Activated CD4-positive, alpha-beta T cell treated with anti-CD3 and anti-CD28 coated beads, Interleukin-2, amount 10 ng/mL, durations not matched to agents 24 days and 14 days (primary cell): ENCODE results near the gene COL18A1. TPM values are rescaled to one million over a fixed set of nuclear protein-coding genes. Genes with fewer than 3 reads are reported as not detected.

Source experiments
- DNase-seq: peaks from one replicate; pipeline ENCODE4 v3.0.0; 2022
- H3K27ac Mint-ChIP-seq: one replicate; pipeline ENCODE4 v1.8.0; 2022; ENCODE audit warnings: mild to moderate bottlenecking, mixed read lengths
- H3K27me3 Mint-ChIP-seq: one replicate; pipeline ENCODE4 v1.8.0; 2022; ENCODE audit warnings: mixed read lengths
- H3K36me3 Mint-ChIP-seq: one replicate; pipeline ENCODE4 v1.8.0; 2022; ENCODE audit warnings: low read depth, mild to moderate bottlenecking, mixed read lengths
- H3K4me1 Mint-ChIP-seq: one replicate; pipeline ENCODE4 v1.8.0; 2021; ENCODE audit warnings: mixed read lengths
- H3K4me3 Mint-ChIP-seq: one replicate; pipeline ENCODE4 v1.8.0; 2022; ENCODE audit warnings: mild to moderate bottlenecking, moderate library complexity, mixed read lengths
- H3K9me3 Mint-ChIP-seq: one replicate; pipeline ENCODE4 v1.8.0; 2021; ENCODE audit warnings: mixed read lengths
- intact Hi-C: fragments of 100-400 bp; cut with micrococcal nuclease; formaldehyde crosslinking; loops from one replicate; pipeline ENCODE4 v1.15.1; 2023
- total RNA-seq: library from RNA; stranded (reverse); gene quantifications from 2 replicates; pipeline ENCODE4 v1.2.3, GENCODE V29; 2022

COL18A1 gene
- total RNA-seq, 1 donor from 2014 or later, result 3.2 TPM

DNA sequence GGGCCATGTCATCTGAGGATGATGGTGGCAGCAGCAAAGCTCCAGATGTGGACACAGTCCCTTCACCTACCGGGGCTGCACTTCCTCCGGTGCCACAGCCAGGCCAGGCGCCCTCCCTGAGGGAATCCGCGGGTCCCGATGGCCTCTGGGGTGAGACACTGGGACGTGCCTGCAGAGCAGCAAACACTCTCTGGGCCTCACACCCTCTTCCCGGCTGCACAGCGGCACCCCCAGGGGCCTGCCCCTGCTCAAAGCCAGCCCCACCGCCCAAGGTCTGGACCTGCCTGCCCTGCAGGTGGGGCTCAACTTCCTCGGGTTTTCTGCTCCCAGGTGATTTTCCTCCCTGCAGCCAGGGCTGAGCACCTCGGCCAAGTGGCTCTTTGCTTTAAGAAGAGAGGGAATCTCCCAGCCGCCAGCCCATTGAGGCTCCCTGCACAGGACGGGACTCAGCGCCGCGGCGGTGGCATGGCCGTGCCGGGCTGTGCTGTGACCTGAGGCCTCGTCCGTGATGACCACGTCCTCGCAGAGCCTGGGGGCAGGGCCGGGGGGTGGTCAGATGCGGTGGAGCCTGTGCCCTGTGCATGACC is 21.3 kb upstream of the COL18A1 start:
- H3K4me1 Mint-ChIP-seq, result no peaks in the 10 kb centered on the region
- no peak overlapping the region for H3K4me3 Mint-ChIP-seq
- no peaks in the 10 kb centered on the region for H3K36me3 Mint-ChIP-seq
- intact Hi-C loops, result no loop called here
- DNase-seq, result no peak
- H3K27me3 Mint-ChIP-seq, result peaks cover 9% of the 10 kb centered on the region
- H3K9me3 Mint-ChIP-seq, result no peaks in the 10 kb centered on the region
- no peak overlapping the region for H3K27ac Mint-ChIP-seq

DNA sequence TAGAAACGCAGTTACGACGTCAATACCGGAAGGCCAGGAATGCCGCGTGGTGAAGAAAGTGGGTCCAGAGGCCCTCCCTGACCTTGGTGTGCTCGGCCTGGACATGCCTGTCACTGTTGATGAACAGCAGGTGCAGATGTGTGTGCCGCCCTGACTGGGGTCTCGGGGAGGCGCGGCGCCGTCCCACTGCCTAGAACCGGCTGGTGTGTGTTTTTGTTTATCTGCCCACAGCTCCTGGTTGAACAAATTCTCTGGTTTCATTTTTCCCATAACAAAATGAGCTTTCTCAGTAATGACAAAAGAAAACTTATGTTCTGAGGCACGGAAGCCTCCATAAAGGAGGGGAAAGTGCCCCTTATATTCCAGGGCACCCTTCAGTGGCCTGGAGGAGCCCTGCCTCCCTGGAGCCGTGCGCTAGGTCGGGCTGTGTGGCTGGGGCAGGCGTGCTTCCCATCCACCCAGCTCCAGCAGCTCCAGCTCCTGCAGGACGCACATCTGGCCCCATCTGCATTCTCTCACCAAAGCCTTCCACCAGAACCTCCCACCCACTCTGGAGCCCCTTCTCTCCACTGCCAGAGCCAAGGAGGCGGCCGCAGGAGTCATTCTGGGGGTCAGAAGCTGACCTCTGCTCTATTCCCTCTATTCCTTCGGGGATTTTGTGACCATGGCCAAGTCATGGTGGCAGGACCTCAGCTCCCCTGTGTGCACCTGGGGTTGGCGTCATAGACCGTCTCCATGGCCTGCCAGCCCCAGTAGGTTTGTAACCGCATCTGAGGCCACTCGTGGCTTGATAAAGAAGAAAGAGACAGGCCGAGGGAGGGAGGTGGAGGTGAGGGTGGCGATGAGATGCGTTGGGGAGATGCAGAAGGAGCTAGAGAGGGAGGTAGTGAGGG is 20.1 kb upstream of the COL18A1 start:
- intact Hi-C loops, result no loop called here
- Mint-ChIP-seq H3K27ac (no peak overlapping the region), H3K36me3 (no peaks in the 10 kb centered on the region), H3K27me3 (peaks cover 3% of the 10 kb centered on the region), H3K9me3 (no peaks in the 10 kb centered on the region), H3K4me1 (no peaks in the 10 kb centered on the region), H3K4me3 (no peak overlapping the region)
- no peak for DNase-seq

DNA sequence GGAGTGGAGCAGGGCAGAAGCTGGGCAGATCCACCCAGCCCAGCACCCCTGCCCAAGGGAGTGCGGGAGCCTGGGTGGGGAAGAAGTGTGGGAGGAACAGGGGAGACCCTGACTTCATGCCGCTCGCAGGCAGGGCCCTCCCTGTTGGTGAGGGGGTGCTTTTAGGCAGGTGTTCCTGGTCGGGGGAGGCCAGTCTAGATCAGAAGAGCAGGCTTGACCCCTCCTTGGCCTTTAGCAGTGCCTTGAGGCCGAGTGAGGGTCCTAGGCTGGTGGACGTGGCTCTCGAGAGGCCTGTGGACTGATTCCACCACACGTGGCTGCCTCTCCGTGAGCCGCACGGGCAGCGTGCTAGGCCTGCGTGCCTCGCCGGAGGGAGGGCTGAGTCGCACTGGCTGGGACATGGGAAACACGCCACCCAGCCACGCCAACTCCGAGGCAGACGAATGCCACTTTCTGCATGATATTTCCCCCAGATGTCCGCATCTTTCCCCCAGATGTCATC is 19.4 kb upstream of the COL18A1 start:
- no peaks in the 10 kb centered on the region for H3K9me3 Mint-ChIP-seq
- no peak overlapping the region for H3K4me3 Mint-ChIP-seq
- intact Hi-C loops, result no loop called here
- DNase-seq, result no peak
- no peaks in the 10 kb centered on the region for H3K36me3 Mint-ChIP-seq
- peaks cover 3% of the 10 kb centered on the region for H3K27me3 Mint-ChIP-seq
- H3K4me1 Mint-ChIP-seq, result no peaks in the 10 kb centered on the region
- H3K27ac Mint-ChIP-seq, result no peak overlapping the region

DNA sequence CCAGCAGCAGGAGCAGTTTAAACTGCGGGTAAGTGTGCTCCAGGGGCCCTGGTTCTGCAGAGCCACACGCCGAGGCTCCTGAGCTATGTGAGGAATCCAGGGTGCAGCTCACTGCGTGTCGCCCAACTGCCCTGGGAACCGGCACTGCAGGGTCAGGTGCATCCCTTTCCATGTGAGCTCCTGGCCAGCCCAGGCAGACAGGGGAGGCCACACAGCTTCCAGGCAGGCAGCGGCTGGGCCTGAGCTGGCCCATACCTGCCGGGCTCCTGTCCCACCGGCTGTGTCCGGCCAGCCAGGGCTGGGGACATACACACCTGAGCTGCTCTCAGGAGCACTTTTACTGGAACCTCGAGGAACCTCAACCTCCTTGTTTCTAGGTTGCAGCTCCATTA is 18.6 kb upstream of the COL18A1 start:
- Mint-ChIP-seq H3K4me3 (no peak overlapping the region), H3K36me3 (no peaks in the 10 kb centered on the region), H3K4me1 (no peaks in the 10 kb centered on the region), H3K9me3 (no peaks in the 10 kb centered on the region), H3K27ac (no peak overlapping the region), H3K27me3 (peaks cover 3% of the 10 kb centered on the region)
- no peak for DNase-seq
- intact Hi-C loops, result no loop called here

DNA sequence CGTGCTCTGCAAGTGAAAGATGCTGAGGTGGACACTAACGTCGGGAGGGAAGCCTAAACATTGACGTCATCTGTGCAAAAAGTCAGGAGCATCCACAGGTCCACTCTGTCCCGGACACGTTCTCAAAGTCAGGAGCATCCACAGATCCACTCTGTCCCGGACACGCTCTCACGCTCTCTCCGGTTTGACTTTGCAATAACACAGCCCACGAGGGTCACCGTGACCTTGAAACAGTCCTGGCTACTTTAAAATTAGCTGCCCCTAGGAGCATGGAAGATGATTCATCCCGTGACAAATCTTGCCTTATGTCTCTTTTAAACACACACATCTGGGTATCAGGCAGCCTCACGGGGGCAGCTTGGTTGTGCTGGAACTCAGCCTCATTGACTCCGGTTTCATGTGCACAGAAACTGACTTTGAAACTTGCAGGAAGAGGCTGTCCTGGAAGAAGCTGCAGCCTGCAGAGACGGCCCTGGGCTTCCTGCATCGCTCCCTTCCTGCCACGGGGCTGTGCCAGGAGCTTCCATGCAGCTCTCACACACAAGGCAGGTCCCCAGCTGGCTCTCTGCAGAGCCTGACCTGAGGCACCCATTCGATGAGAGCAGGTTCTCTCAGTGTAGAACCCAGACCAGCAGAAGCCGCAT is 18.1 kb upstream of the COL18A1 start:
- no peaks in the 10 kb centered on the region for H3K36me3 Mint-ChIP-seq
- intact Hi-C loops, result no loop called here
- H3K4me3 Mint-ChIP-seq, result no peak overlapping the region
- H3K27ac Mint-ChIP-seq, result no peak overlapping the region
- DNase-seq, result no peak
- peaks cover 3% of the 10 kb centered on the region for H3K27me3 Mint-ChIP-seq
- H3K4me1 Mint-ChIP-seq, result no peaks in the 10 kb centered on the region
- H3K9me3 Mint-ChIP-seq, result no peaks in the 10 kb centered on the region

DNA sequence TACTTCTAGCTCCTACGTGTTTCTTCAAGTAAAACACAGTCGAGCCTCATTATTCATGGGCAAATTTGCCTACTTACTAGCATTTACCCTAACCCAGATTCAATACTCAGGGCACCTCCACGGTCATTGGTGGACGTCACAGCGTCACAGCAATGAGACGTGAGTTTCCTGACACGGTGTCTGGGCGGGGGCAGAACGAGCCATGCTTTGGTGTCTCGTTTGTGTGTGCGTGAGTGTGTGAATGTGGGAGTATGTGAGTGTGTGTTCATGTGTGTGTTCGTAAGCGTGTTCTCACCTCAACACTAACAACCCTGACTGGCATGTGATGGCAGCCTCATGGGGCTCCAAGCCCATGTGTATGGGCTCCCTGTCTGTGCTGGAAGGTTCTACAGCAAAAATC is 17.5 kb upstream of the COL18A1 start:
- no peak overlapping the region for H3K27ac Mint-ChIP-seq
- intact Hi-C loops, result no loop called here
- H3K4me1 Mint-ChIP-seq, result no peaks in the 10 kb centered on the region
- H3K9me3 Mint-ChIP-seq, result no peaks in the 10 kb centered on the region
- no peaks in the 10 kb centered on the region for H3K36me3 Mint-ChIP-seq
- H3K27me3 Mint-ChIP-seq, result peaks cover 3% of the 10 kb centered on the region
- no peak for DNase-seq
- no peak overlapping the region for H3K4me3 Mint-ChIP-seq

DNA sequence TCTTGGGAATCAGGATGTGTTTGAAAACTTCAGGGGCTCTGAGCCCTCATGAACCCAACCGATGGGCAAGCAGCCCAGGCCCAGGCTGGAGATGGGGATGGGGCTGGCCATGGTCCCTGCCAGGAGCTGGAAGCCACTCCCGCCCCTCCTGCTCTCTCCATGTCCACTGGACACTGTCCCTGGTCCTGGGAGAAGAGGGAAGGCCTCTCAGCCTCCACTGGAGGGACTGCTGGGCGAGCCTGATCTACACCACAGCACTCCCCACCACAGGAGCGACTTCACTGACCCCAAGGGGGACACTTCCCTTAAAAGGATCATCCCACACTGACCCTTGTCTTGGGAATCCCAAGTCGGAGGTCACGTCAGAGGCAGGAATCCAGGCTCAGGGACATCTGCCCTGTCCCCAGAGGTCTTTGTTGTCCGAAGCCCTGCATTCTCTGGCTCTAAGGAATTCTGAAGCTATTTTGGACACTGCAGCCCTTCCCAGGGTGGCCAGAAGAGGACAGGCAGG is 16.9 kb upstream of the COL18A1 start:
- intact Hi-C loops, result no loop called here
- no peaks in the 10 kb centered on the region for H3K4me1 Mint-ChIP-seq
- no peaks in the 10 kb centered on the region for H3K9me3 Mint-ChIP-seq
- DNase-seq, result no peak
- no peaks in the 10 kb centered on the region for H3K36me3 Mint-ChIP-seq
- peaks cover 3% of the 10 kb centered on the region for H3K27me3 Mint-ChIP-seq
- H3K4me3 Mint-ChIP-seq, result no peak overlapping the region
- H3K27ac Mint-ChIP-seq, result no peak overlapping the region

DNA sequence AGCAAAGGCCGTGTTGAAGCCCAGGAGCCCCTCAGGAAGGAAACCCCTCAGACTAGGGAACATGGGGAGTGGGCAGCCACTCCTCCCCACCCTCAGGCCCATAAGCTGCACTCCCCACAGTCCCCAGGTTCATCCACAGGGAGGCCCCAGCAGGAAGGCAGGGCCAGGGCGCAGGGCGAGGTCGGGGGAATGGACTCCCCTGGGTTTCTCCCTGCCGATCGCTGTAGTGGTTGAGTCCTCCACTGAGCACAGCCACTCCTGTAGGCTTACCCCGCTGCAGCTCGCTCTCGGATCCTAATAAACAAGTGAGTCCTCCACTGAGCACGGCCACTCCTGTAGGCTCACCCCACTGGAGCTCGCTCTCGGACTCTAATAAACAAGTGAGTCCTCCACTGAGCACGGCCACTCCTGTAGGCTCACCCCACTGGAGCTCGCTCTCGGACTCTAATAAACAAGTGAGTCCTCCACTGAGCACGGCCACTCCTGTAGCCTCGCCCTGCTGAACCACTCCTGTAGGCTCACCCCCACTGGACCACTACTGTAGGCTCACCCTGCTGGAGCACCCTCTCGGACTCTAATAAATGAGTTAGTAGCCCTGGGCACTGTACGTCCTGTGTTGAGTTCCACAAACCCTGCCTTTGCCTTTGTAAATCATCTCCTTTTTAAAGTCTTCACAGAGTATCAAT is 16.2 kb upstream of the COL18A1 start:
- Mint-ChIP-seq H3K27me3 (peaks cover 3% of the 10 kb centered on the region), H3K9me3 (no peaks in the 10 kb centered on the region), H3K4me3 (no peak overlapping the region), H3K36me3 (no peaks in the 10 kb centered on the region), H3K27ac (no peak overlapping the region), H3K4me1 (no peaks in the 10 kb centered on the region)
- no peak for DNase-seq
- intact Hi-C loops, result no loop called here

DNA sequence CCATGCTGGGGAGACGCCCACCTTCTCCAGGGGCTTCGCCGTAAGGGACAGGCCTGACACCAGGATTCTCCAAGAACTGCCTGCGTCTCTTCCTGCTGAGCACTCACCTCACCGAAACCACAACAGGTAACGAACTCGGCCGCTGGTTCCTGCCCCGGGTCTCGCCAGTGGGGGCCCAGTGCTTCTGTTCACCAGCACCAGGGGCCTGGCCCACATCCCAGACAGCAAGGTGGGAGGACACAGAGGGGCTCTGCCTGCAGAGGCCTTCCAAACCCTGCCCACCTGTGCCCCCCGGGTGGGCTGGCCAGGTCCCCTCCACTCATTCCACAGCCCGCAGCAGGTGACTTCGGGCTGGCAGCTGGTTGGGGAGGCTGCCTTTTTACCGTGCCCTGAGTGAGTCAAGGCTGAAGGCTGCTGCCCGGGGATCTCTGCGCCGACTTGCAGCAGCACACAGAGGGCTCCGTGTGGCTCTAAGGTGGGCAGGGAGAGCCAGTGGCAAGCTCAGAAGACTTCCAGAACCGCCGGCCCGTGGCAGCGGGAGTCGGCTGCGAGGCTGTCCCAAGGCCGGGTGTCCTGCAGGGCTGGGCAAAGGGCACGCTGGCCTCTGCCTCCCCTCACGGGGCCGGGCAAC is 14.7 kb upstream of the COL18A1 start:
- Mint-ChIP-seq H3K9me3 (no peaks in the 10 kb centered on the region), H3K4me3 (no peak overlapping the region)

DNA sequence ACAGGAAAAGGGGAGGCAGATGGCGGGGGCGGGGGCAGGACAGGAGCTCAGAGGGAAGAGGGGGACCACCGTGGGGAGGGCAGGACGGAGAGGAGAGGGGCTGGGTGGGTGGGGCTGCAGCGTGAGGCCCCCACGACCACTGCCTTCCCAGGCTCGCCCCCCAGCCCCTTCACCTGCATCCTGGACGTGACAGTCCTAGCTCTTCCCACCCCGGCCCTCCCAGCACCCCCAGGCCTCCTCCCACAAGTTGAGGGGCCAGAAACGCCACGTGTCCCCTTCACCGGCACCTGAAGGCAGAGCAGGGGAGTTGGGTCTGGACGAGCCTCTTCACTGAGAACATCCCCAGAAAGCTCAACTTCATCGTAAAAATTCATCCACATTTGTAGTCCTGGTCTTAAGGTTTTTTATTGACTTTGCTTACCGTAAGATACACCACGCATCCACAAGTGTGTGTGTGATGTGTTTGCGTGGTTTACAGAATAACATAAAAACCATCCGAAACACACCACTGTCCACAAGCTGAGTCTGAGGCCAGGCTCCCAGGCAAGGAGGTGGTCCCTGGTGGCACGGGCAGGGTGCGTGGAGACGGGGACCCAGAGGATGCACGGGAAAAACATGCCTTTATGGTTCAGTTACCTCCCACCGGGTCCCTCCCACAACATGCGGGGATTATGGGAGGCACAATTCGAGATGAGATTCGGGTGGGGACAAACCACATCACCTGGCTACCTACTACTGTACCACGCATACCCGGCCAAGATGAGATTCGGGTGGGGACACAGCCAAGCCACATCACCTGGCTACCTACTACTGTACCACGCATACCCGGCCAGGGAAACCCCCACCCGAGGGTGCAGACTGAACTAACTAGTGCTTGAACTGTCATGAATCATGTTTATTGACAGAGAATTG is 13.9 kb upstream of the COL18A1 start:
- Mint-ChIP-seq H3K27me3 (peaks cover 2% of the 10 kb centered on the region), H3K36me3 (no peaks in the 10 kb centered on the region), H3K4me3 (no peak overlapping the region), H3K27ac (no peak overlapping the region), H3K4me1 (peaks cover 1% of the 10 kb centered on the region), H3K9me3 (no peaks in the 10 kb centered on the region)
- no peak for DNase-seq
- intact Hi-C loops, result no loop called here

More for the DNA sequence above, 14.7 kb upstream of the COL18A1 start:
- Mint-ChIP-seq H3K4me1 (no peaks in the 10 kb centered on the region), H3K27me3 (peaks cover 1% of the 10 kb centered on the region), H3K36me3 (no peaks in the 10 kb centered on the region), H3K27ac (no peak overlapping the region)
- intact Hi-C loops, result no loop called here
- no peak for DNase-seq

DNA sequence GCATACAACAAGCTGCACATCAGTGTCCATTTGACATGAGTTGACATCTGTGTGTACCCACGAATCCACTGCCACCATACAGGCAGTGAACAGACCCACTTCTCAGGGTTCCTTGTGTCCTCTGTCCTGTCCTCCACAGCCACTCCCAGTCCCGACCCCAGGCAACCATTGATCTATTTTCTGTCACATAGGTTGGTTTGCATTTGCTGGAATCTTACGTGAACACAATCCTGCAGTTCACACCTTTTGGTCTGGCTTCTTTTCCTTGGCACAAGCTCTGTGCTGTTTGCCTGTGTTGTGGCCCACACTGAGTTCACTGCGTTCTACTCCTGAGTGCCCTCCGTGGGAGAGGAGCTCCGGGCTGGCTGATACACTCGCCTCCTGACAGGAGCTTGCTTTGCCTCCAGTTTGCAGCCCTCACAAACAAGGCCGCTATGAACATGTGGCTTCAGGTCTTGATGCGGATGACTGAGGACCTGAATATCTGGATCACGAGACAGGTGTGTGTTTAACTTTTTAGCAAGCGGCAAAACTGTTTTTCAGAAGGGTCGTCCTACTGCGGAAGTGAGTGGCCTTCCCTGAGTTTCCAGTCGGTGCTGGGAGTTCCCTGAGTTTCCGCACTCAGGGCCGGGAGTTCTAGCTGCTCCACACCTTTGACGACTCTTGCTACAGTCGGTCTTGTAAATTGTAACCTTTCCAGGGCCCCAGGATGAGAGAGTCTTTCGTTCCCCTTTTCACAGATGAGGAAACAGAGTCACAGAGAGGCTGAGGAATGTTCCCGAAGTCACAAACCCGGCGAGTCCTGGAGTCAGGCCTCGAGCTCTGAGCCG is 13.0 kb upstream of the COL18A1 start:
- Mint-ChIP-seq H3K27me3 (peaks cover 7% of the 10 kb centered on the region), H3K9me3 (no peaks in the 10 kb centered on the region), H3K4me1 (peaks cover 2% of the 10 kb centered on the region), H3K27ac (no peak overlapping the region), H3K4me3 (no peak overlapping the region), H3K36me3 (no peaks in the 10 kb centered on the region)
- intact Hi-C loops, result no loop called here
- DNase-seq, result no peak

DNA sequence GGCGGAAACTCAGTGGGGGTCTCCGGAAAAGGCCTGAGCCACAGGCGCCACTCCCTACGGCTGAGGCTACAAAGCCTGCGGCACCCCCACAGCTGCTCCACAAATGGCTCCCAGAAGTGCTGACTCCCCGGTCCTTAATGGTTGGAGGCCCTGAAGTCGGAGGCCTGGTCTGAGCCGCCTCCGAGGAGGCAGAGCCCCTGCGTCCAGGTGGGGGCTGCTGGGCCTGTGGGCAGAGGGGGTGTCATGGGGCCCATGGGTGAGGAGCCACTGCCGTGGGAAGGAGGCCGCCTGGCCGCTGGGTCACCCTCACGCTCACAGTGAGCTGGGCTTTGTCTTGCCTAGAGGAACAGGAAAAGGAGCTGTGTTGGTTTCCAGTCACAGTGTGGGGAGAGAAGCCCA is 12.4 kb upstream of the COL18A1 start:
- Mint-ChIP-seq H3K36me3 (no peaks in the 10 kb centered on the region), H3K27ac (no peak overlapping the region), H3K4me3 (no peak overlapping the region), H3K4me1 (peaks cover 2% of the 10 kb centered on the region), H3K9me3 (no peaks in the 10 kb centered on the region), H3K27me3 (peaks cover 13% of the 10 kb centered on the region)
- intact Hi-C loops, result no loop called here
- DNase-seq, result no peak
